ENCODE results near the gene DQX1.

GRCh38 chr2:74556159-74556558 is 30.1 kb upstream of the DQX1 start:
- no peak for TF ChIP-seq POLR2A (IDR thresholded peaks at IDR 0.05)
- TF ChIP-seq, protein P1, sequence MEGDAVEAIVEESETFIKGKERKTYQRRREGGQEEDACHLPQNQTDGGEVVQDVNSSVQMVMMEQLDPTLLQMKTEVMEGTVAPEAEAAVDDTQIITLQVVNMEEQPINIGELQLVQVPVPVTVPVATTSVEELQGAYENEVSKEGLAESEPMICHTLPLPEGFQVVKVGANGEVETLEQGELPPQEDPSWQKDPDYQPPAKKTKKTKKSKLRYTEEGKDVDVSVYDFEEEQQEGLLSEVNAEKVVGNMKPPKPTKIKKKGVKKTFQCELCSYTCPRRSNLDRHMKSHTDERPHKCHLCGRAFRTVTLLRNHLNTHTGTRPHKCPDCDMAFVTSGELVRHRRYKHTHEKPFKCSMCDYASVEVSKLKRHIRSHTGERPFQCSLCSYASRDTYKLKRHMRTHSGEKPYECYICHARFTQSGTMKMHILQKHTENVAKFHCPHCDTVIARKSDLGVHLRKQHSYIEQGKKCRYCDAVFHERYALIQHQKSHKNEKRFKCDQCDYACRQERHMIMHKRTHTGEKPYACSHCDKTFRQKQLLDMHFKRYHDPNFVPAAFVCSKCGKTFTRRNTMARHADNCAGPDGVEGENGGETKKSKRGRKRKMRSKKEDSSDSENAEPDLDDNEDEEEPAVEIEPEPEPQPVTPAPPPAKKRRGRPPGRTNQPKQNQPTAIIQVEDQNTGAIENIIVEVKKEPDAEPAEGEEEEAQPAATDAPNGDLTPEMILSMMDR (IDR thresholded peaks at IDR 0.05): no peak
